ENCODE data around the gene ENTPD7.

The ENTPD7 gene

GRCh38 chr10:99685597-99685967 lies 26.3 kb downstream of the ENTPD7 start:
- TF ChIP-seq ZFX (IDR thresholded peaks at IDR 0.05): no peak
- TF ChIP-seq CTCF (conservative IDR thresholded peaks at IDR 0.05): no peak
- no peak overlapping the region for H3K27ac ChIP-seq

- no peak overlapping the region for H3K27ac ChIP-seq
- TF ChIP-seq CTCF (conservative IDR thresholded peaks at IDR 0.05) (no peak), ZFX (IDR thresholded peaks at IDR 0.05) (no peak)
Observed at GRCh38 chr10:99689461-99689860, 30.2 kb downstream of the ENTPD7 start.

- H3K27ac ChIP-seq: no peak overlapping the region
- TF ChIP-seq CTCF (conservative IDR thresholded peaks at IDR 0.05) (no peak), ZFX (IDR thresholded peaks at IDR 0.05) (no peak)
Observed at GRCh38 chr10:99693933-99694583, 34.7 kb downstream of the ENTPD7 start.

GRCh38 chr10:99695761-99696160 lies 36.5 kb downstream of the ENTPD7 start:
- no peak for TF ChIP-seq ZFX (IDR thresholded peaks at IDR 0.05)
- no peak for TF ChIP-seq CTCF (conservative IDR thresholded peaks at IDR 0.05)
- H3K27ac ChIP-seq: no peak overlapping the region

- H3K27ac ChIP-seq: no peak overlapping the region
- TF ChIP-seq ZFX (IDR thresholded peaks at IDR 0.05) (no peak), CTCF (conservative IDR thresholded peaks at IDR 0.05) (no peak; the same call in 1 of the 2 replicates)
Observed at GRCh38 chr10:99698504-99699080, 39.3 kb downstream of the ENTPD7 start.

- TF ChIP-seq ZFX (IDR thresholded peaks at IDR 0.05) (no peak), CTCF (conservative IDR thresholded peaks at IDR 0.05) (no peak)
- H3K27ac ChIP-seq: no peak overlapping the region
Observed at GRCh38 chr10:99700649-99701048, 41.3 kb downstream of the ENTPD7 start.

GRCh38 chr10:99708428-99709012 lies 49.2 kb downstream of the ENTPD7 start:
- no peak for TF ChIP-seq ZFX (IDR thresholded peaks at IDR 0.05)
- TF ChIP-seq CTCF (conservative IDR thresholded peaks at IDR 0.05): no peak
- H3K27ac ChIP-seq: no peak overlapping the region

Measured in C4-2B (cell line).